Lower lobe of right lung (tissue), 2 donors: ENCODE measurements around the gene DDX41. TPM values are rescaled to one million over a fixed set of nuclear protein-coding genes. Genes with fewer than 3 reads are reported as not detected.

ENCODE experiments used
- ATAC-seq, 2 donors: fragments of 200-7000 bp; cut with Tn5 transposase; one replicate each; pipeline ENCODE4 v1.9.1; 2020 to 2022; ENCODE audit warnings: mild to moderate bottlenecking in 2 of 2, moderate library complexity in 2 of 2
- DNase-seq: peaks from one replicate; pipeline ENCODE4 v3.0.0-alpha.2; 2020
- H3K27ac ChIP-seq: fragments of 200-600 bp; one replicate; pipeline ENCODE4 v1.8.0; 2022
- H3K27me3 ChIP-seq: fragments of 200-600 bp; one replicate; pipeline ENCODE4 v1.8.0; 2022; ENCODE audit warnings: low read depth
- H3K36me3 ChIP-seq: fragments of 200-600 bp; one replicate; pipeline ENCODE4 v1.8.0; 2022; ENCODE audit warnings: mild to moderate bottlenecking
- H3K4me1 ChIP-seq: fragments of 200-600 bp; one replicate; pipeline ENCODE4 v1.8.0; 2022
- H3K4me3 ChIP-seq: fragments of 200-600 bp; one replicate; pipeline ENCODE4 v1.8.0; 2022; ENCODE audit warnings: mild to moderate bottlenecking
- H3K9me3 ChIP-seq: fragments of 200-600 bp; one replicate; pipeline ENCODE4 v1.8.0; 2022
- CTCF ChIP-seq: fragments of 200-600 bp; IDR thresholded peaks from one replicate; pipeline ENCODE4 v1.8.0; 2022; ENCODE audit warnings: antibody characterized with exemption, mild to moderate bottlenecking
- intact Hi-C: fragments of 100-400 bp; cut with DNase I; formaldehyde crosslinking; loops from one replicate; pipeline ENCODE4 v1.11.0; 2022
- total RNA-seq: library from RNA; stranded (reverse); fragmentation: NEBNext Ultra II Directional; extraction: Animal tissue kit (Norgen Biotek cat#: 25700); gene quantifications from one replicate; pipeline ENCODE4 v1.2.1, GENCODE V29; 2021
- donor health status: DM: no; HTN: yes; CAD: no; lungs with severe emphysema.

Gene DDX41
- total RNA-seq, 1 donor from 2014 or later = 69.4 TPM

DNA sequence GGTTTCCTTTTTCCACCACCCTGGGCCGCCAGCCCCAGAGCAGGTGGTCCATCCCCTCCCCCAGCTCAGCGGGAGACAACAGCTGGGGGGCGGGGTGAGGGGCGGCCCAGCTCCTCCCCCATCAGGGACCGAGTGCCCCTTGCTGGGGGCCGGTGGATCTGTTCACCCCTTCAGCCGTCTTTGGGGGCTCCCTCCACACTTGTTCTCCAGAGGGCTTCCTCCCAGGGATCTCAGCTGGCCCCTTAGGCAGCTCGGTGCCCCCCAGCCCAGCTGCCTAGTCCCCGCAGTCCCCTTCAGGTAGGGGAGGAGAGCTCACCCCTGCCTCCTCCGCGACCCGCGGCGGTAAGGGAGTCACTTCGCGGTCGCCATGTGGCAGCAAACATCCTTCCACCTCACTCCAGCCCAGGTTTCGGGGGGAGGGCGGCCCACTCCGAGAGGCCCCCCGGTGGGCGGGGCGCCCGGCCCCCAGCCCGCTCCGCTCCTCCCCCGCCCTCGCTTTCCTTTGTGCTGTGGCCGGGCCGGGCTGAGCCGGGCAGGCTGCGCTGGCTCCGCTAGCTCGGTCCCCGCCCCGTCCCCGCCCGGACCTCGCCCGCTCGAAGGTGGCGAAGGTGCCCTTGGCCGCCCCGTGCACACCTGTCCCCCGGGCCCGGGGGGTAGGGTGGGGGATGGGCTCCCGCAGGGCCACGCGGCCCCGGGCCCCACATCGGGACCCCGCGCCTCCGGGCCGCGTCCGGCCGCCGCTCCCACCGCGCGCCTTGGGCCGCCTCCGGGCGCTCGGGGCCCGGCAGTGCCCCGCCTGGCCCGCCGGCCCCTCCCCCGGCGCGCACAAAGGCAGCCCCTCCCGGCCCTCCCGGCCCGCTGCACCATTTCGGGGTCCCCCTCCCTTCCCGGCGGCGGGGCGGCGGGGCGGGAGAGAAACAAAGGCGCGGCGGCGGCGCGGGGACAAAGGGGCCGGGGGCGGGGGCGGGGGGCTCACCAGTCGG, 44.0 kb downstream of the DDX41 start:
- ATAC-seq = peak; percentile 48 to 64
- H3K4me3 ChIP-seq = peak overlapping the region; percentile 69
- DNase-seq = no peak
- TF ChIP-seq CTCF = no peak
- H3K27ac ChIP-seq = peak overlapping the region; percentile 69
- peaks cover 15% of the 10 kb centered on the region for H3K4me1 ChIP-seq
- H3K36me3 ChIP-seq = peaks cover 5% of the 10 kb centered on the region
- peaks cover 11% of the 10 kb centered on the region for H3K27me3 ChIP-seq
- intact Hi-C loops = no loop called here
- H3K9me3 ChIP-seq = no peaks in the 10 kb centered on the region

- intact Hi-C loops = no loop called here
- no peak for TF ChIP-seq CTCF
- no peak overlapping the region for H3K27ac ChIP-seq
- ATAC-seq (no peak), DNase-seq (no peak)
- peak overlapping the region; percentile 69 for H3K4me3 ChIP-seq
- no peaks in the 10 kb centered on the region for H3K9me3 ChIP-seq
- H3K4me1 ChIP-seq = peaks cover 15% of the 10 kb centered on the region
- H3K36me3 ChIP-seq = peaks cover 14% of the 10 kb centered on the region
- peaks cover 11% of the 10 kb centered on the region for H3K27me3 ChIP-seq
Observed at GRCh38 chr5:177471610-177472356, 45.0 kb downstream of the DDX41 start.

- no peak overlapping the region for H3K4me3 ChIP-seq
- H3K36me3 ChIP-seq = peaks cover 22% of the 10 kb centered on the region
- TF ChIP-seq CTCF = no peak
- H3K27me3 ChIP-seq = peaks cover 11% of the 10 kb centered on the region
- no peak overlapping the region for H3K27ac ChIP-seq
- ATAC-seq = no peak
- H3K4me1 ChIP-seq = peaks cover 15% of the 10 kb centered on the region
- no peaks in the 10 kb centered on the region for H3K9me3 ChIP-seq
- no peak for DNase-seq
- intact Hi-C loops = no loop called here
Observed at GRCh38 chr5:177470759-177471536, 45.8 kb downstream of the DDX41 start.

GRCh38 chr5:177469750-177470525, 46.8 kb downstream of the DDX41 start:
- H3K9me3 ChIP-seq = no peaks in the 10 kb centered on the region
- no peak overlapping the region for H3K27ac ChIP-seq
- H3K36me3 ChIP-seq = peaks cover 29% of the 10 kb centered on the region
- H3K4me3 ChIP-seq = no peak overlapping the region
- H3K27me3 ChIP-seq = peaks cover 11% of the 10 kb centered on the region
- no peak for TF ChIP-seq CTCF
- DNase-seq = no peak
- peaks cover 15% of the 10 kb centered on the region for H3K4me1 ChIP-seq
- ATAC-seq = no peak
- intact Hi-C loops = no loop called here
